Measurements from ENCODE around the gene MTHFD1L. TPM values are rescaled to one million over a fixed set of nuclear protein-coding genes. Genes with fewer than 3 reads are reported as not detected.
"Not testable (repeated sequence)": the region's sequence is repeated elsewhere in the genome, so short reads cannot be mapped to it uniquely, and the experiment has no call there.

Gene MTHFD1L
- total RNA-seq, 2 experiments from 2014 or later: 155 to 158 TPM

- CTCF ChIA-PET: no interaction called here
- intact Hi-C loops (cut with micrococcal nuclease): no loop called here
Observed at GRCh38 chr6:151081656-151082055, 216.2 kb downstream of the MTHFD1L start.

GRCh38 chr6:151082079-151082478 lies 216.6 kb downstream of the MTHFD1L start:
- Mint-ChIP-seq H3K36me3 (ENCODE audit: low read depth) (peaks cover 17% of the 10 kb centered on the region), H3K27ac (no peak overlapping the region), H3K4me1 (ENCODE audit: low read depth) (no peaks in the 10 kb centered on the region), H3K27me3 (no peaks in the 10 kb centered on the region), H3K9me3 (peaks cover under 1% of the 10 kb centered on the region), H3K4me3 (no peak overlapping the region)
- TF ChIP-seq, protein P1, sequence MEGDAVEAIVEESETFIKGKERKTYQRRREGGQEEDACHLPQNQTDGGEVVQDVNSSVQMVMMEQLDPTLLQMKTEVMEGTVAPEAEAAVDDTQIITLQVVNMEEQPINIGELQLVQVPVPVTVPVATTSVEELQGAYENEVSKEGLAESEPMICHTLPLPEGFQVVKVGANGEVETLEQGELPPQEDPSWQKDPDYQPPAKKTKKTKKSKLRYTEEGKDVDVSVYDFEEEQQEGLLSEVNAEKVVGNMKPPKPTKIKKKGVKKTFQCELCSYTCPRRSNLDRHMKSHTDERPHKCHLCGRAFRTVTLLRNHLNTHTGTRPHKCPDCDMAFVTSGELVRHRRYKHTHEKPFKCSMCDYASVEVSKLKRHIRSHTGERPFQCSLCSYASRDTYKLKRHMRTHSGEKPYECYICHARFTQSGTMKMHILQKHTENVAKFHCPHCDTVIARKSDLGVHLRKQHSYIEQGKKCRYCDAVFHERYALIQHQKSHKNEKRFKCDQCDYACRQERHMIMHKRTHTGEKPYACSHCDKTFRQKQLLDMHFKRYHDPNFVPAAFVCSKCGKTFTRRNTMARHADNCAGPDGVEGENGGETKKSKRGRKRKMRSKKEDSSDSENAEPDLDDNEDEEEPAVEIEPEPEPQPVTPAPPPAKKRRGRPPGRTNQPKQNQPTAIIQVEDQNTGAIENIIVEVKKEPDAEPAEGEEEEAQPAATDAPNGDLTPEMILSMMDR (IDR thresholded peaks at IDR 0.05): no peak
- ATAC-seq: no peak
- CTCF ChIA-PET: no interaction called here
- intact Hi-C loops (cut with micrococcal nuclease): no loop called here
- POLR2A ChIA-PET: no interaction called here
- no peak for DNase-seq

More at GRCh38 chr6:151081656-151082055, 216.2 kb downstream of the MTHFD1L start:
- TF ChIP-seq, protein P1 (IDR thresholded peaks at IDR 0.05): no peak
- no peak overlapping the region for H3K27ac Mint-ChIP-seq
- H3K4me3 Mint-ChIP-seq: no peak overlapping the region
- POLR2A ChIA-PET: no interaction called here
- ATAC-seq: no peak
- H3K36me3 Mint-ChIP-seq (ENCODE audit: low read depth): peaks cover 19% of the 10 kb centered on the region
- no peaks in the 10 kb centered on the region for H3K27me3 Mint-ChIP-seq
- peaks cover 2% of the 10 kb centered on the region for H3K9me3 Mint-ChIP-seq
- DNase-seq: no peak
- no peaks in the 10 kb centered on the region for H3K4me1 Mint-ChIP-seq (ENCODE audit: low read depth)

- Mint-ChIP-seq H3K27ac (no peak overlapping the region), H3K4me3 (no peak overlapping the region), H3K9me3 (no peaks in the 10 kb centered on the region), H3K4me1 (ENCODE audit: low read depth) (no peaks in the 10 kb centered on the region), H3K27me3 (no peaks in the 10 kb centered on the region), H3K36me3 (ENCODE audit: low read depth) (peaks cover 15% of the 10 kb centered on the region)
- ATAC-seq: no peak
- CTCF ChIA-PET: no interaction called here
- intact Hi-C loops (cut with micrococcal nuclease): no loop called here
- TF ChIP-seq, protein P1 (IDR thresholded peaks at IDR 0.05): no peak
- POLR2A ChIA-PET: no interaction called here
- no peak for DNase-seq
Observed at GRCh38 chr6:151084275-151084674, 218.8 kb downstream of the MTHFD1L start.

- not testable (repeated sequence) for H3K27me3 Mint-ChIP-seq
Observed at GRCh38 chr6:151087055-151087454, 221.6 kb downstream of the MTHFD1L start.

DNA sequence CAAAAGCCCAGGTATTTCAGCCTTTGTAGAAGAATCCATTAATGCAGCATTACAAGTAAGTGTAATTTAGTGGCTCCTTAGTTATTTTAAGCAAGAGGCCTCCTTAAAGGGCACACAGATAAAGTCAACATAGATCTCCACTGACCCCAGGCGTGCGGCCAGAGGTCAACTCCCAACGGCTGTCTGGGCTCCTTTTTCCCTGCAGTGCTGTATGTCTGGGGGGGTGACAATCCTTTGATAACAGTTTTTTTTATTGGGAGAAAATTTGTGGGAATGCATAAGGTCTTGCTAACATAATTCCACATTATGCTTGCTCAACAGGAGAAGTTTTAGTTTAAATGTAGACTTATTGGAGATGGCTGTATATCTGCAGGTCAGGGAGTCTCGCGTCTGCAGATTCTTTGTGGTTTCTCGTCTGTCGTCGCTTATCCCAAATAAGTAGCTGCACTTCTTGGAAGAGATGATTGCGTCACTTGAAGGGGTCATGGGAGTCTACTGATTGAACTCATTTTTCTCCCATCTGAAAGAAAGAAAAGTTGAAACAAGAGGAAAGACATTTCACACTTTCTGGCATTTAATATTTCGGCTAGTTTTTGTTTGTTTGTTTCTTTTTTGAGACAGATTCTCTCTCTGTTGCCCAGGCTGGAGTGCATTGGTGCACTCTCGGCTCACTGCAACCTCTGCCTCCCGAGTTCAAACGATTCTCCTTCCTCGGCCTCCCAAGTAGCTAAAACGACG lies 222.5 kb downstream of the MTHFD1L start:
- no peak for DNase-seq
- H3K36me3 Mint-ChIP-seq (ENCODE audit: low read depth): peaks cover 40% of the 10 kb centered on the region
- POLR2A ChIA-PET: no interaction called here
- H3K27ac Mint-ChIP-seq: no peak overlapping the region
- ATAC-seq: no peak
- CTCF ChIA-PET: interaction anchor here (0.8 to 1.3 kb wide), 2 partner anchors 10 to 73 kb away, joined by 3 to 7 read pairs; no protein-coding TSS in a partner anchor
- H3K4me1 Mint-ChIP-seq (ENCODE audit: low read depth): no peaks in the 10 kb centered on the region
- H3K9me3 Mint-ChIP-seq: no peaks in the 10 kb centered on the region
- H3K27me3 Mint-ChIP-seq: no peaks in the 10 kb centered on the region
- TF ChIP-seq, protein P1 (IDR thresholded peaks at IDR 0.05): no peak
- no peak overlapping the region for H3K4me3 Mint-ChIP-seq
- intact Hi-C loops (cut with micrococcal nuclease): no loop called here

More at GRCh38 chr6:151087055-151087454, 221.6 kb downstream of the MTHFD1L start:
- CTCF ChIA-PET; H3K27ac Mint-ChIP-seq; H3K4me1 Mint-ChIP-seq (ENCODE audit: low read depth); ATAC-seq; POLR2A ChIA-PET; H3K9me3 Mint-ChIP-seq; H3K4me3 Mint-ChIP-seq; intact Hi-C loops (cut with micrococcal nuclease); DNase-seq: not testable (repeated sequence)
- peaks cover 30% of the 10 kb centered on the region for H3K36me3 Mint-ChIP-seq (ENCODE audit: low read depth)

Data from activated CD8-positive, alpha-beta T cell treated with anti-CD3 and anti-CD28 coated beads for 36 hours (primary cell).